GM20000 (cell line): ENCODE results near the gene SEL1L3.

Experiments
- DNase-seq: peaks from one replicate; pipeline ENCODE4 v3.0.0; 2012; ENCODE audit warnings: low spot score
- TF ChIP-seq, protein P1 (sequence below): IDR thresholded peaks from 2 replicates; pipeline ENCODE4 v1.5.1; 2012; ENCODE audit warnings: mild to moderate bottlenecking, control low read depth; ENCODE audit errors: extremely low read depth, missing control alignments

Gene SEL1L3

DNA sequence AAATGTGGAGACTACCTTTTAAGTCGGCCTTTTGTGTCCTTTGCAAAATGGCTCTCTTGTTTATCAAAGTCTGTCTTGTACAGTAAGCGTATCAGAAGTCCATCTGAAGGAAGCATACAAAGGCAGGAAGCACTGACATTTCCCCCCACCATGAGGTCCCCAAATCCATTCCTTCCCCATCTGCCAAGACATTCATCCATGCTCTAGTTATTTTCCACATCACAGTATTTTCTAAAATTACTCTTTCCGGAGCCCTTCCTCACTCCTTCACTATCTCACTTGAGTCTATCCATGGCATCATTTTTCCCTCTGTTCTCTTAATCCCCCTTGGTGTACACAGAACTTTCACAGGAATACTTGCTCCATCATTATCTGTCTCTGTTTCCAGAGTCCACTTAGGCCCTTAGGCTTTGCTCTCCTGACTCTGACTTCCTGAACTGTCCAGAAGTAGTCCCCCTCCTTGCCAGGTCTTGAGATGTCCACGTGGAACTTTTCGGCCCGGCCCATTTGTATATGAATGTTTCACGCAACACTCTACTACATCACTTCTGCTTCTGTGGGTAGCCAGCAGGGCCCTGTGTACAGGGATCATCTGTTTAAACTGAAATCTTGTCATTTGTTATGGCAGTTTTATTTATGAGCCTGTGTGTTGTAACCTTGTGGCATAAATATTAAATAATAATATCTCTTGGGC, 2.1 kb downstream of the SEL1L3 start:
- TF ChIP-seq, protein P1, sequence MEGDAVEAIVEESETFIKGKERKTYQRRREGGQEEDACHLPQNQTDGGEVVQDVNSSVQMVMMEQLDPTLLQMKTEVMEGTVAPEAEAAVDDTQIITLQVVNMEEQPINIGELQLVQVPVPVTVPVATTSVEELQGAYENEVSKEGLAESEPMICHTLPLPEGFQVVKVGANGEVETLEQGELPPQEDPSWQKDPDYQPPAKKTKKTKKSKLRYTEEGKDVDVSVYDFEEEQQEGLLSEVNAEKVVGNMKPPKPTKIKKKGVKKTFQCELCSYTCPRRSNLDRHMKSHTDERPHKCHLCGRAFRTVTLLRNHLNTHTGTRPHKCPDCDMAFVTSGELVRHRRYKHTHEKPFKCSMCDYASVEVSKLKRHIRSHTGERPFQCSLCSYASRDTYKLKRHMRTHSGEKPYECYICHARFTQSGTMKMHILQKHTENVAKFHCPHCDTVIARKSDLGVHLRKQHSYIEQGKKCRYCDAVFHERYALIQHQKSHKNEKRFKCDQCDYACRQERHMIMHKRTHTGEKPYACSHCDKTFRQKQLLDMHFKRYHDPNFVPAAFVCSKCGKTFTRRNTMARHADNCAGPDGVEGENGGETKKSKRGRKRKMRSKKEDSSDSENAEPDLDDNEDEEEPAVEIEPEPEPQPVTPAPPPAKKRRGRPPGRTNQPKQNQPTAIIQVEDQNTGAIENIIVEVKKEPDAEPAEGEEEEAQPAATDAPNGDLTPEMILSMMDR = no peak
- DNase-seq = no peak

DNA sequence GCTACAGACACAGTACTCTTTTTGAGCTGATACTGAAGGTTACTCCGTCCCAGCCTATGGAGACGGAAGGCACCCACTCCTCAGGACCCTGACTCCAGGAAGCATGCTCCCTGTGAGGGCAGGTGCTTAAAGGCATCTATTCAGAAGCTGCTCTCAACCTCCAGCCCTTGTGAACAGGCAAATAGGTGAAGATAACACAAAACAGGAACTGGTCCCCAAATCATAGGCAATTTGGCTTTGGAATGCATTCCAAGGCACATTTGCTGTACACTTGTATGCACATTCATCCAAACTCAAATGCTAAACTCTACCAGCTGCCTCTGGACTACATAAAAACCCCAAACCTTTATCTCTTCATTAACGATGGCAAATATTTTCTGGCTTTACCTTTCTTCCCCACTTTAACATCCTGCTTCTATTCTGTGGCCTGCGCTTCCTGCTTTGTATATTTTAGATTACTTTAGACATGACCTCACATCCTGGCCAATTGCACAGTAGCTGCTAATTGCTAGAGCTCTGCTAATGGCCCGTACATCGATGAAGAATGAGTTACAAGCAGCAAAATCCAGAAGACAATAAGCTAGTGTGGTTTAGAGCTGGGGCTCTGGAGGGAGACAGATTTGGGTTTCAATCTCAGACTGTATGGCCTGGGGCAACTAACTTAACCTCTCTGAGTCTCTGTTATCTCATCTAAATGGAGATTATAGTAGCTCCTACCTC, 3.2 kb downstream of the SEL1L3 start:
- TF ChIP-seq, protein P1 = no peak
- DNase-seq = peak; percentile 63

DNA sequence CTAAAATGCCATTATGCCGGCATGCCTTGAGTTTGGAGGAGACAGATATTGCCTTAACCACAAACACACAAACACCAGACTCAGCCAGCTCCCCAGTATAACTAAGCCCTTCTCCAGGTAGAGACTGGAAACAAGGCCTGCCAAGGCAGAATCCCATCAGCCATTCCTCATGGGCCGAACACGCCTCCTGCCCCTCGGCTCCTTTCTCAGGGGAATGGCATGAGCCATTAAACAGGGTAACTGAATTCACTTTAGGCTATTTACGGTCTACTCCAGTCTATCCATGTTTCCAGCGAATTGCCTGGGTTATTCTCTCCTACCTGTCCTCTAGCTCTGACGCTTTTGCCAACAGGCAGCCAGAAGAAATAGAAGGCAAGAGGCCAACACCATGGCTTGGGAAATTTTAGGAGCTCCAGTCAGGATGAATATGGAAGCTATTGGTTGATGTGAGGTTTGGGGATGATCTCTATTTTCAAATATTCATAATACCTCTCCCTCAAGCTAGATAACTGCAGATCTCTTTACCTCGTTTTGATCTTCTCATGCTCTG, 4.9 kb downstream of the SEL1L3 start:
- TF ChIP-seq, protein P1 = no peak
- DNase-seq = no peak

DNA sequence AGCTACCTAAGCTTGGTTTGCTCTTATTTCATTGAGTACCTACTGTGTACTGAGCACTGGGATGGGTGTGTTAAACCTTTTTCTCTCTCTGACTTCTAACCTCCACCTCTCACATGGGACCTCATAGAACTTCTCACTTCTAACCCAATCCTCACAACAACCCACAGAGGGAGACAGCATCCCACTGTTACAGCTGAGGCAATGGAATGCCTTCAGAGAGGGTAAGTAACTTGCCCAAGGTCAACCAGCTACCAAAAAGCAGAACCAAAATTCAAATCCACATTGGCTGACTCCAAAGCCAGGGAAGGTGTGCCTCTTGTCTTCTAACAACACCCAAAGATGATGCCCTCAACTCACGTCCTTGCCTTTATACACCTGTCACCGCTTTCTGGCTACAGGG, 5.4 kb downstream of the SEL1L3 start:
- no peak for DNase-seq

DNA sequence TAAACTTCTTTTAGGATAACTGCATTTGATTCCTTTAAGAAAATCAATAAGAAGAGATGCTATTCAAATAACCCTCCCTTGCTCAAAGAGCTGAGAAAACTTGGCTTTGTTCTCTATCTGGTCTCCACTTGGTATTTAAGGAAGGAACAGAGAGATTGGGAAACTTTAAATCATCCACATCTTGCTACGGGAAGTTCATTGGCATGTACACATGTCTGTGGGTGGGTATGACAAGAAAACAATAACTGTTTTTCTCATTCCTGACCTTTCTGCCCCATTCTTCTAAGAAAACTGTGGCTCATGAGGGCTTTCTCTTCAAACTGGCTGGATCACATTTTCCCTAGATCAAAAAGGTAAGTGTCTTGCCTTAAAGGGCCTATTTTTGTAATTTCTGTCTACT, 6.0 kb downstream of the SEL1L3 start:
- TF ChIP-seq, protein P1 = no peak
- no peak for DNase-seq

More for the DNA sequence above, 5.4 kb downstream of the SEL1L3 start:
- TF ChIP-seq, protein P1 = no peak

DNA sequence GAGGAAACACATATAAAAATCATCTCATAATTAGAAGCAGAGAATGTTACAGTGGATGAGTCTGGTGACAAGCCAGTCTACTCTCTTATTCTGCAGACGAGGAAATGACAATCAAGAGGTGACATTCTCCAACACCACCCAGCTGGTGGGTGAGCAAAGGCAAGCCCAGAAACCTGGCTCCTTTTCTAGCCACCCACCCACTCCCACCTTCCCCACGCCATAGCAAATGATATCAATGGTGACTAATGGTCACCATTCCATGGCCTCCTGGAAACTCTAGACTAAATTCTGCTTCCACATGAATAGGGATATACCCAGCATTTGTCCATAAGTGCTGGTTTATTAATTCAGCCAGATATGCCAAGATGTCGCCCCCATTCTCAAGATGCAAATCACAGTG, 10.7 kb downstream of the SEL1L3 start:
- no peak for DNase-seq
- TF ChIP-seq, protein P1 = no peak

DNA sequence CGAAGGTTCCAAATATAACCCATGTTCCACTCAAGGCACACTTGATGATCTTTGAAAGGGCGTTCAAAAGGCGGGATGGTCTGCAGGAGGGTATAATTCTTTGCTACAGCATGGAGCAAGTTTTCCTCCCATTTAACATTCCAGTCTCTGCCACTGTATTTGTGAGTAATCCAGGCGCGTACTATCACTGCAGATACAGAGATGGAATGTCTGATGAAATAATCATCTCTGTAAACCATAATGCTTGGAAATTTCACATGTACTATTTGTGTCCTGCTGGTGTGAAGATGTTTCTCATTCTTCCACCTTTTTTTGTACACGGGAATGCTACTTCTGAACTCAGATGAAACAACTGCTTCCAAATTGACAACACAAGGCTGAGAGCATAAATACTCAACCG, 15.5 kb downstream of the SEL1L3 start:
- no peak for DNase-seq
- TF ChIP-seq, protein P1 = no peak
